ENCODE data around the gene RAPSN.

DNA sequence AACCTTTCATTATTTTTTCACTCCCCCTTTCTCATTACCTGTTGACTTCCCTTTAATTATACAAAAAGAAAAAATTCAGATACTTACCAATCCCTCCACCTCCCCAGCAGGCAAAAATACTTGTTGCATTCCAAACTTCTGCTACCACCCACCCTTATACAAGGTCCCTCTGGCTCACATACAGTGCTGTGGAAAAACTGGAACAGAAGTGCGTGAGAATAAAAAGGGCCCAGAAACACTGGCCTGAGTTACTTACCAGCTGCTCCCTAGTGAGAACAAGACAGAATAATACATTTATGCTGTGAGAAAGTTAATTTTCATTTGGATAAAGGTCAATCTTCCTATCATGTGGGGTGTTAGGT lies 46.9 kb upstream of the RAPSN start:
- TF ChIP-seq POLR2AphosphoS5 (IDR thresholded peaks at IDR 0.05; ENCODE audit: low read depth, low read length) (no peak), TAF1 (IDR thresholded peaks at IDR 0.05; ENCODE audit: low read depth, low read length) (no peak), POLR2A (IDR thresholded peaks at IDR 0.05; ENCODE audit: low read depth, low read length) (no peak), PAX5 (IDR thresholded peaks at IDR 0.05; ENCODE audit: insufficient read depth, low read length, severe bottlenecking) (no peak)

All from GM12891 (cell line).